ENCODE measurements around the gene ZFP36L2. TPM values are rescaled to one million over a fixed set of nuclear protein-coding genes. Genes with fewer than 3 reads are reported as not detected.

The ZFP36L2 gene
- total and polyA plus RNA-seq, 10 of the 15 experiments (the other 5 are each of a cell fraction or from before 2014, with no cell fraction given): 4.3 to 64.9 (median 19.5) TPM

GRCh38 chr2:43225788-43226557 lies 433 bp downstream of the ZFP36L2 start (continued):
- TF ChIP-seq SIX5 (IDR thresholded peaks at IDR 0.05; ENCODE audit: low read depth, low read length, severe bottlenecking) (no peak), ETV6 (conservative IDR thresholded peaks at IDR 0.05 in 1 of 2, IDR thresholded peaks at IDR 0.05 in 1 of 2; ENCODE audit: borderline replicate concordance in 1 of 2, low read depth in 1 of 2) (no peak)

GRCh38 chr2:43225093-43225787 lies 1.2 kb downstream of the ZFP36L2 start:
- POLR2A ChIA-PET: interaction anchor here (0.6 to 2.9 kb wide), 5 partner anchors 10 to 428 kb away, joined by 3 to 17 read pairs (median 3); no protein-coding TSS in a partner anchor
- Histone ChIP-seq H4K20me1 (ENCODE audit: control insufficient read depth, insufficient read depth) (no peaks in the 10 kb centered on the region), H3K4me1 (ENCODE audit: control insufficient read depth, insufficient read depth, low read length) (peaks cover 29% of the 10 kb centered on the region), H3K4me2 (ENCODE audit: control insufficient read depth, insufficient read depth) (peak overlapping the region; percentile 99), H2AFZ (ENCODE audit: control insufficient read depth, low read depth, low read length) (peak overlapping the region; percentile 38; the same call in 1 of the 2 replicates), H3K27ac (ENCODE audit: control insufficient read depth, insufficient read depth) (peak overlapping the region; percentile 97), H3K27me3 (replicated peaks in 1 of 2; ENCODE audit: control insufficient read depth in 2 of 2, insufficient read depth in 2 of 2, low read length in 1 of 2) (no peaks in the 10 kb centered on the region), H3K4me3 (peak overlapping the region; percentile 81), H3K79me2 (ENCODE audit: control insufficient read depth, insufficient read depth, low read length) (peaks cover 71% of the 10 kb centered on the region), H3K9me3 (replicated peaks; ENCODE audit: control insufficient read depth, insufficient read depth, low read length) (no peaks in the 10 kb centered on the region), H3K9ac (ENCODE audit: control insufficient read depth, insufficient read depth, low read length) (peak overlapping the region; percentile 82), H3K36me3 (ENCODE audit: control insufficient read depth in 2 of 2, insufficient read depth in 2 of 2, low read length in 1 of 2) (no peaks in the 10 kb centered on the region; a peak in 3 of 4 replicates)
- no peak for ATAC-seq
- no peak for FAIRE-seq
- RAD21 ChIA-PET (ENCODE audit: unreplicated experiment): interaction anchor here (0.7 to 6.8 kb wide), 18 partner anchors 17 to 259 kb away, joined by 3 to 151 read pairs (median 5); no protein-coding TSS in a partner anchor
- CTCF ChIA-PET: interaction anchor here (0.9 to 6.3 kb wide), 10 partner anchors 32 to 259 kb away, joined by 3 to 69 read pairs (median 4); no protein-coding TSS in a partner anchor
- no peak for DNase-seq (ENCODE audit: low read depth, low spot score)
- intact Hi-C loops (cut with micrococcal nuclease; ENCODE audit: unreplicated experiment): loop anchor here (5.0 to 10.0 kb wide), 5 partner anchors 162 to 413 kb away; no protein-coding TSS in a partner anchor
- in situ Hi-C loops (cut with MboI): no loop called here
- WGBS (ENCODE audit: insufficient coverage, insufficient replicate concordance, low lambda C conversion rate, missing lambda C conversion rate): 2% methylated on average over 74 of the region's 74 CpGs
- SMC1A ChIA-PET (ENCODE audit: uncharacterized antibody, unreplicated experiment): interaction anchor here (1.1 to 11.4 kb wide), 7 partner anchors 9 to 259 kb away, joined by 3 to 147 read pairs (median 4); no protein-coding TSS in a partner anchor
- TSS peak; percentile 71 for BruUV-seq (replicated peaks)
- peak; percentile 81 for TF ChIP-seq IKZF1 (conservative IDR thresholded peaks at IDR 0.05)
- TF ChIP-seq POLR2AphosphoS2 (IDR thresholded peaks at IDR 0.05; ENCODE audit: low read depth, low read length): 0 out of 2 replicates have a peak, but pooled peaks have one; percentile 0
- no peak for TF ChIP-seq REST (IDR thresholded peaks at IDR 0.05; ENCODE audit: low read depth, low read length)
- TF ChIP-seq MEF2B (IDR thresholded peaks at IDR 0.05; ENCODE audit: partially characterized antibody, poor library complexity, severe bottlenecking): no peak
- TF ChIP-seq IRF3 (IDR thresholded peaks at IDR 0.05): no peak
- TF ChIP-seq ZBTB11 (CRISPR knock-in tag; IDR thresholded peaks at IDR 0.05): no peak
